Keratinocyte (primary cell): ENCODE results near the gene CLDN19. TPM values are rescaled to one million over a fixed set of nuclear protein-coding genes. Genes with fewer than 3 reads are reported as not detected.
A peak's percentile ranks its signal among the peaks of the same experiment; 100 is the strongest.

Experiments
- DNase-seq: peaks from one replicate; pipeline ENCODE4 v3.0.0-alpha.2; 2011; ENCODE audit warnings: low read depth, missing footprints, low spot score
- FAIRE-seq: peaks from 2 replicates; lab custom pipeline; 2011; peaks lifted over from hg19 to GRCh38; lab: Jason Lieb, UNC
- H2AFZ ChIP-seq: 2 replicates; pipeline ENCODE4 v1.6.0; 2012; ENCODE audit warnings: low read length, control low read depth, inconsistent platforms; ENCODE audit not compliant: control insufficient read depth
- H3K27ac ChIP-seq: 2 replicates; pipeline ENCODE4 v1.5.1; 2011; ENCODE audit warnings: low read length; ENCODE audit not compliant: control insufficient read depth, insufficient read depth
- H3K27me3 ChIP-seq: 3 replicates; pipeline ENCODE4 v1.6.0; 2011; ENCODE audit warnings: low read length; ENCODE audit not compliant: control insufficient read depth, insufficient read depth; ENCODE audit errors: extremely low read depth
- H3K36me3 ChIP-seq, 2 experiments: 2 replicates in 1 of 2; 3 replicates in 1 of 2; pipeline ENCODE4 v1.5.1; 2011; ENCODE audit warnings: low read length in 2 of 2, mild to moderate bottlenecking in 1 of 2; ENCODE audit not compliant: control insufficient read depth in 2 of 2, insufficient read depth in 2 of 2; ENCODE audit errors: extremely low read depth in 1 of 2
- H3K4me1 ChIP-seq: 3 replicates; pipeline ENCODE4 v1.5.1; 2011; ENCODE audit warnings: low read length; ENCODE audit not compliant: control insufficient read depth, insufficient read depth; ENCODE audit errors: extremely low read depth
- H3K4me2 ChIP-seq: 3 replicates; pipeline ENCODE4 v1.6.0; 2011; ENCODE audit warnings: low read depth, low read length; ENCODE audit not compliant: control insufficient read depth, insufficient read depth; ENCODE audit errors: extremely low read depth
- H3K4me3 ChIP-seq, 3 experiments: fragments of 200-600 bp in 1 of 3; sonication (generic) in 1 of 3; 2 replicates in 2 of 3; 3 replicates in 1 of 3; pipeline ENCODE4 v1.5.1; 2011 to 2016; ENCODE audit warnings: low read length in 3 of 3, mild to moderate bottlenecking in 3 of 3, control low read depth in 2 of 3, inconsistent platforms in 1 of 3, low read depth in 1 of 3, mixed read lengths in 1 of 3, mixed run types in 1 of 3, moderate library complexity in 1 of 3; ENCODE audit not compliant: control insufficient read depth in 2 of 3, insufficient read depth in 2 of 3; ENCODE audit errors: extremely low read depth in 1 of 3
- H3K79me2 ChIP-seq: 2 replicates; pipeline ENCODE4 v1.6.0; 2012; ENCODE audit warnings: low read length; ENCODE audit not compliant: control insufficient read depth, insufficient read depth
- H3K9ac ChIP-seq: 3 replicates; pipeline ENCODE4 v1.6.0; 2011; ENCODE audit warnings: low read length; ENCODE audit not compliant: control insufficient read depth, insufficient read depth; ENCODE audit errors: extremely low read depth
- H3K9me1 ChIP-seq: 3 replicates; pipeline ENCODE4 v1.6.0; 2011; ENCODE audit warnings: low read length; ENCODE audit not compliant: control insufficient read depth, insufficient read depth; ENCODE audit errors: extremely low read depth
- H3K9me3 ChIP-seq: 2 replicates; pipeline ENCODE4 v1.5.1; 2012; ENCODE audit warnings: low read depth, low read length; ENCODE audit not compliant: control insufficient read depth
- H4K20me1 ChIP-seq: 3 replicates; pipeline ENCODE4 v1.6.0; 2011; ENCODE audit warnings: low read length; ENCODE audit not compliant: control insufficient read depth, insufficient read depth; ENCODE audit errors: extremely low read depth
- EZH2 ChIP-seq: IDR thresholded peaks from one replicate; pipeline ENCODE4 v1.6.1; 2012; ENCODE audit warnings: inconsistent platforms, mild to moderate bottlenecking, low read length, moderate library complexity
- dilution Hi-C: fragments of 300-500 bp; cut with MboI; formaldehyde crosslinking; loops from one replicate; pipeline ENCODE4 v1.7.0; 2020; ENCODE audit warnings: low sequenced_read_pairs; ENCODE audit not compliant: extremely low pct_ligation_motif_present
- polyA plus RNA-seq, 5 experiments: library from polyadenylated mRNA; depleted of rRNA in 3 of 5; stranded (reverse) in 3 of 5; stranded (forward) in 1 of 5; unstranded in 1 of 5; fragments of >200 nt; gene quantifications; 1 replicate in 1 of 5; 2 replicates in 3 of 5; 3 replicates in 1 of 5; pipeline versions ENCODE4 v1.2.1 to v1.2.3, GENCODE V29; 2011 to 2012; ENCODE audit warnings: missing spikeins in 2 of 5, low read depth in 1 of 5, low replicate concordance in 1 of 5
- TF ChIP-seq, protein P1 (sequence below), 3 experiments: IDR thresholded peaks in 1 of 3; conservative IDR thresholded peaks in 1 of 3; optimal IDR thresholded peaks in 1 of 3; 2 replicates in 2 of 3; 3 replicates in 1 of 3; pipeline versions ENCODE3 to v1.5.1; 2011; ENCODE audit warnings: low read length in 3 of 3, mild to moderate bottlenecking in 3 of 3, moderate library complexity in 2 of 3, control low read depth in 1 of 3, inconsistent platforms in 1 of 3; ENCODE audit not compliant: insufficient read depth in 2 of 3; ENCODE audit errors: extremely low read depth in 1 of 3

Gene CLDN19
- polyA plus RNA-seq, 1 donor (not counting 4 experiments of a cell fraction or from before 2014, with no cell fraction given), result not detected

DNA sequence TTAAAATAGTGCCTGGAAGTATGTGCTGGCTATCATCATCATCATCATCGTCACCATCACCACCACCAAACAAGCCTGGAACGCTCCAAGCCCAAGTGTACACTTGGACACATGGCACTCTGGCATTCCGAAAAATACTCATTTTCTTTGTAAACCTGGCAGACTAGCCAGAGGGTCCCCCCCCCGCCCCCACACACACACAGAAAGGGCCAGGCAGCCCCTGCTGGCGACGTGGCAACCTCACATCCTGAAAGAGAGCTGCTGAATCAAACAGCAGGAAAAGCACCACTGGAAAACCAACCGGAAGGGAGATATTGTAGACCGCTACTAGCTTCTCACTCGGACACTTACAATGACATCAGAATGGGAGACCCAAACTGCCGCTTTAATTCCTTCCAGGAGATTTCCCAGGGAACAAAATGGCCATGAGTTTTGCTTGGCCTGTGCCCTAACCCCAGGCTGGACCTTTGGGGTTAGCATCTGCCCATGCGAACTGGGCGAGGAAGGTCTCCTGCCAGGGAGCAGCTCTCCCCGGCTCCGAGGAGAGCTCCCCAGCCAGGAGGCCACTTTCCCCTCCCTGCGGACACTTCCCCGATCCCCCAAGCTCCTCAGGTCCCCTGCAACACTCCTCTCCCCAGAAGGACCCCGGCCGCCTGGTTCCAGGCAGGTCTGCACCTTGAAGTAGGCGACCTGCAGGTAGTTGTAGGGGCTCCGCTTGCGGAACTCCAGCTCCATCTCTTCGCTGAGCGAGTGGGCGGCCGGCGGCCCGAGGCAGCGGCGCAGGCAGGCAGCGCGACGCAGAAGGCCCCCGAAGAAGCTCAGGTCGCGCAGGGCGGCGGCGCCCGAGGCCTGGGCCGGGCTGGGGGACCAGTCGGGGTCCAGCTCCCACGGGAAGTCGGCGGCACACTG, 26.1 kb upstream of the CLDN19 start:
- Histone ChIP-seq H3K9ac (peak overlapping the region; percentile 83), H3K27ac (peak overlapping the region; percentile 25), H2AFZ (peak overlapping the region; percentile 100), H3K79me2 (peaks cover 44% of the 10 kb centered on the region), H3K4me1 (peaks cover 12% of the 10 kb centered on the region), H4K20me1 (no peaks in the 10 kb centered on the region), H3K36me3 (peaks cover 0 to 3% of the 10 kb centered on the region in 2 experiments), H3K9me3 (no peaks in the 10 kb centered on the region), H3K4me2 (peak overlapping the region; percentile 96), H3K27me3 (no peaks in the 10 kb centered on the region), H3K9me1 (no peaks in the 10 kb centered on the region), H3K4me3 (peak overlapping the region; percentile 74 to 93 (median 85))
- dilution Hi-C loops, result no loop called here
- TF ChIP-seq, protein P1, sequence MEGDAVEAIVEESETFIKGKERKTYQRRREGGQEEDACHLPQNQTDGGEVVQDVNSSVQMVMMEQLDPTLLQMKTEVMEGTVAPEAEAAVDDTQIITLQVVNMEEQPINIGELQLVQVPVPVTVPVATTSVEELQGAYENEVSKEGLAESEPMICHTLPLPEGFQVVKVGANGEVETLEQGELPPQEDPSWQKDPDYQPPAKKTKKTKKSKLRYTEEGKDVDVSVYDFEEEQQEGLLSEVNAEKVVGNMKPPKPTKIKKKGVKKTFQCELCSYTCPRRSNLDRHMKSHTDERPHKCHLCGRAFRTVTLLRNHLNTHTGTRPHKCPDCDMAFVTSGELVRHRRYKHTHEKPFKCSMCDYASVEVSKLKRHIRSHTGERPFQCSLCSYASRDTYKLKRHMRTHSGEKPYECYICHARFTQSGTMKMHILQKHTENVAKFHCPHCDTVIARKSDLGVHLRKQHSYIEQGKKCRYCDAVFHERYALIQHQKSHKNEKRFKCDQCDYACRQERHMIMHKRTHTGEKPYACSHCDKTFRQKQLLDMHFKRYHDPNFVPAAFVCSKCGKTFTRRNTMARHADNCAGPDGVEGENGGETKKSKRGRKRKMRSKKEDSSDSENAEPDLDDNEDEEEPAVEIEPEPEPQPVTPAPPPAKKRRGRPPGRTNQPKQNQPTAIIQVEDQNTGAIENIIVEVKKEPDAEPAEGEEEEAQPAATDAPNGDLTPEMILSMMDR (optimal IDR thresholded peaks at IDR 0.05 in 1 of 3, IDR thresholded peaks at IDR 0.05 in 1 of 3, conservative IDR thresholded peaks at IDR 0.05 in 1 of 3; ENCODE audit: extremely low read depth in 1 of 3, insufficient read depth in 2 of 3, low read length in 3 of 3), result peak; percentile 54 to 64 (median 55)
- TF ChIP-seq EZH2, result no peak
- FAIRE-seq (no peak), DNase-seq (no peak)

DNA sequence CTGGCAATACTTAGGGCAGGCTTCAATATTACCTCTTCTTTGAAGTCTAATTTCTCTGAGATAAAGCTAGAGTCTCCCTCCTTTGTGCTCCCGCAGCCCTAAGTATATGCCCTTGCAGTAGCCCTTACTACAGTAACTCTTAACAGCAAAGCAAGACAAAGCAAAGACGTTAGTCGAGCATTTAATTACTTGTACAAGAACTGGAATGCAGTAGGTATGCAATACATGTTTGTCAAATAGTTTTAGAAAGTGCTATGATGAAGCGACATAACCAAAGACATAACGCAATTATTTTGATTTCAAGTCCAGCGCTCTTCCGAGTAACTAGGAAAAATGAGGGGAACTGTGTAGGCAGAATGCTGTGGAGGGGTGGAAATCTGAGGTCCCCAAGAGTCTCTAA, 25.2 kb upstream of the CLDN19 start:
- Histone ChIP-seq H2AFZ (no peak overlapping the region), H3K27me3 (no peaks in the 10 kb centered on the region), H3K9me3 (no peaks in the 10 kb centered on the region), H3K4me1 (peaks cover 12% of the 10 kb centered on the region), H3K4me2 (peak overlapping the region; percentile 96), H3K9me1 (no peaks in the 10 kb centered on the region), H3K4me3 (peak overlapping the region; percentile 74 to 93 (median 85)), H3K27ac (no peak overlapping the region), H3K9ac (peak overlapping the region; percentile 83), H4K20me1 (no peaks in the 10 kb centered on the region), H3K79me2 (peaks cover 41% of the 10 kb centered on the region), H3K36me3 (peaks cover 0 to 3% of the 10 kb centered on the region in 2 experiments)
- TF ChIP-seq, protein P1 (optimal IDR thresholded peaks at IDR 0.05 in 1 of 3, IDR thresholded peaks at IDR 0.05 in 1 of 3, conservative IDR thresholded peaks at IDR 0.05 in 1 of 3; ENCODE audit: extremely low read depth in 1 of 3, insufficient read depth in 2 of 3, low read length in 3 of 3), result no peak
- no peak for TF ChIP-seq EZH2
- DNase-seq (no peak), FAIRE-seq (no peak)
- dilution Hi-C loops, result no loop called here
